ENCODE data around the gene C16orf92. TPM values are rescaled to one million over a fixed set of nuclear protein-coding genes. Genes with fewer than 3 reads are reported as not detected.
A peak's percentile ranks its signal among the peaks of the same experiment; 100 is the strongest.

Gene C16orf92
- total and polyA plus RNA-seq, 2 of the 13 experiments (the other 11 are each of a cell fraction or from before 2014, with no cell fraction given) = not detected

- TF ChIP-seq ZNF687 (CRISPR knock-in tag; IDR thresholded peaks at IDR 0.05) (peak; percentile 30; the same call in 1 of the 2 replicates), XRCC5 (optimal IDR thresholded peaks at IDR 0.05; ENCODE audit: low read length) (no peak), RBM22 (optimal IDR thresholded peaks at IDR 0.05; ENCODE audit: low read length) (peak; percentile 66)
Observed at GRCh38 chr16:29991571-29991904, 31.5 kb upstream of the C16orf92 start (continued).

GRCh38 chr16:29992344-29992967 lies 30.5 kb upstream of the C16orf92 start:
- DNase-seq (ENCODE audit: low spot score) = no peak
- no peak overlapping the region for H3K27ac ChIP-seq (ENCODE audit: extremely low read length, insufficient read depth, low read length)
- H3K9me3 ChIP-seq (ENCODE audit: low read length) = no peaks in the 10 kb centered on the region
- WGBS (ENCODE audit: low lambda C conversion rate) = 92% methylated on average over 7 of the region's 7 CpGs
- no peak for FAIRE-seq
- no TSS peak for BruUV-seq (replicated peaks)
- intact Hi-C loops (cut with micrococcal nuclease; ENCODE audit: unreplicated experiment) = no loop called here
- in situ Hi-C loops (cut with HindIII; ENCODE audit: extremely low pct_ligation_motif_present, low pct_unique_long_range_greater_than_20kb) = no loop called here
- CTCF ChIA-PET (ENCODE audit: low intra/inter-chr PET ratio, low total read pairs) = no interaction called here
- ATAC-seq = no peak
- TF ChIP-seq POLR2A (IDR thresholded peaks at IDR 0.05; ENCODE audit: insufficient read depth in 1 of 2, low read depth in 2 of 2, low read length in 2 of 2) (peak in 1 of 2 experiments; percentile 37; a peak in 1 of 4 replicates), U2AF1 (optimal IDR thresholded peaks at IDR 0.05; ENCODE audit: low read depth, low read length) (peak; percentile 31), POLR2G (IDR thresholded peaks at IDR 0.05; ENCODE audit: low read depth, low read length) (peak; percentile 20; the same call in 1 of the 2 replicates), ZFP1 (CRISPR knock-in tag; IDR thresholded peaks at IDR 0.05) (no peak), ZNF790 (CRISPR knock-in tag; IDR thresholded peaks at IDR 0.05; ENCODE audit: borderline replicate concordance) (no peak), NAIF1 (CRISPR knock-in tag; IDR thresholded peaks at IDR 0.05; ENCODE audit: borderline replicate concordance) (no peak), POLR2AphosphoS5 (IDR thresholded peaks at IDR 0.05; ENCODE audit: low read depth, low read length) (peak; percentile 31; the same call in 1 of the 2 replicates), RBM22 (optimal IDR thresholded peaks at IDR 0.05; ENCODE audit: low read length) (peak; percentile 16), FOSL1 (CRISPR knock-in tag; IDR thresholded peaks at IDR 0.05; ENCODE audit: borderline replicate concordance) (no peak), RBFOX2 (IDR thresholded peaks at IDR 0.05; ENCODE audit: low read depth, low read length) (peak; percentile 10; the same call in 1 of the 2 replicates), ZFY (CRISPR knock-in tag; IDR thresholded peaks at IDR 0.05) (peak; percentile 19; the same call in 1 of the 2 replicates), ZNF431 (CRISPR knock-in tag; IDR thresholded peaks at IDR 0.05; ENCODE audit: borderline replicate concordance, low read depth) (no peak)
- H3K79me2 ChIP-seq (ENCODE audit: insufficient read depth, low read length) = peaks cover 9% of the 10 kb centered on the region
- peaks cover 23 to 55% of the 10 kb centered on the region in 2 experiments for H3K36me3 ChIP-seq (replicated peaks in 1 of 2; ENCODE audit: control insufficient read depth in 1 of 2, insufficient read depth in 2 of 2, low read length in 2 of 2)
- POLR2A ChIA-PET = interaction anchor here (1.2 to 2.0 kb wide), 3 partner anchors 16 to 185 kb away, joined by 3 to 10 read pairs (median 6); partner anchors contain the start of gene KCTD13
- no peak overlapping the region for H3K9ac ChIP-seq (ENCODE audit: insufficient read depth, low read depth, low read length)
- no peak overlapping the region for H3K4me2 ChIP-seq (ENCODE audit: low read depth, low read length)
- H4K20me1 ChIP-seq (ENCODE audit: insufficient read depth, low read length) = no peaks in the 10 kb centered on the region
- no peak overlapping the region for H3K4me3 ChIP-seq (replicated peaks in 1 of 3; ENCODE audit: insufficient read depth in 1 of 3, low read depth in 2 of 3, low read length in 3 of 3)
- H3K27me3 ChIP-seq (ENCODE audit: control insufficient read depth in 1 of 2, insufficient read depth in 2 of 2, low read length in 2 of 2) = peaks cover 0 to 5% of the 10 kb centered on the region in 2 experiments; a peak in 1 of 5 replicates
- H2AFZ ChIP-seq (ENCODE audit: low read length) = no peak overlapping the region
- peaks cover 22% of the 10 kb centered on the region for H3K4me1 ChIP-seq (ENCODE audit: insufficient read depth, low read length)
